ENCODE data around the gene PLEKHJ1.

The PLEKHJ1 gene

GRCh38 chr19:2269244-2270156 is 33.4 kb upstream of the PLEKHJ1 start:
- peak; percentile 96 for DNase-seq (ENCODE audit: low spot score)

DNA sequence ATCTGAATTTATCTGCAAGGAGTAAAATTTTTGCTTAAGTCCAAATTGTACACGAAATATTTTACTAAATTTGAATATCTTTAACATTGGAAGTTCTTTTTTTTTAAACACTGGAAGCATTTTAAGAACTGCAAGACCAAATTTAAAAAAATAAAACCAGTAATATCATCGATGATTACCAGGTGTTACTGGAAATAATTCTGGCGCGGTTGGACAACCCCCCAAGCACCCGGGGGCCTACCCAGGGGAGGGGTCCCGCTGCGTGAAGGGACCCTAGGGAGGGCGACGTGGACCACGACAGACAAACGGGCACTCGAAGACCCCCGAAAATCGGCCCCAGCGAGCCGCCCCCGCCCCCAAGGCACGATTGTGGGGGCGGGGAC is 32.7 kb upstream of the PLEKHJ1 start:
- DNase-seq (ENCODE audit: low spot score), result no peak

GRCh38 chr19:2268480-2268830 is 32.3 kb upstream of the PLEKHJ1 start:
- no peak for DNase-seq (ENCODE audit: low spot score)

DNA sequence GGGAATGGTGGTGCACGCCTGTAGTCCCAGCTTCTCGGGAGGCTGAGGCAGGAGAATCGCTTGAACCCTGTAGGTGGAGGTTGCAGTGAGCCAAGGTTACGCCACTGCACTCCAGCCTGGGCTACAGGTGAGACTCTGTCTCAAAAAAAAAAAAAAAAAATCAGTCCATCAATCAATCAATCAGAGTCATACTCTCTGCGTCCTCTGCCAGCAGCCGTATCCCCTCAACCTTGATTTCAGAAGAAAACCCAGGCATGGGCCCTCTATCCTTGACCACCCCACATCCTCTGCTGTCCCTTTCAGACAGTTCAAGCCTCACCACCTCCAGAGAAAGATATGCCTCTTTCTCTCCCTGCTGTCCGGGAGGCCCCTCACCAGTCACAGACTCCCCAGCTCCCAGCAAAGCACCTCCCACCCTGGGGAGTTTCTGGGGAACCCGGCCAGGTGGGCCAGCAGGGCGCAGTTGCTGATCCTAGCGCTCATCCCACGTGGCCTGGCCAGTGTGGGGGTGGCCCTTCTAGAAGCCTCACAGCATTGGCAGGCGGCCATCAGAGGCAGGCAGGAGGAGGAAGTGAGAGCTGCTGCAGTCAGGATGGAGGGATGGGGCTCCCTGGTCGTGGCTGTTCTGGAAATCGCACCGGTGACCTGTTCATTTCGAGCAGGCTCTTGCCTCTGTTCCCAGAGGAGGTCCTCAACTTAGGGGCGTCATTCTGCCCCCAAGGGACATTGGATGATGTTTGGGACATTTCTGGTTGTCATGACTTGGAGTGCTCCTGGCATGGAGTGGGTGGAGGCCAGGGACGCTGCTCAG is 30.3 kb upstream of the PLEKHJ1 start:
- DNase-seq (ENCODE audit: low spot score), result no peak

DNA sequence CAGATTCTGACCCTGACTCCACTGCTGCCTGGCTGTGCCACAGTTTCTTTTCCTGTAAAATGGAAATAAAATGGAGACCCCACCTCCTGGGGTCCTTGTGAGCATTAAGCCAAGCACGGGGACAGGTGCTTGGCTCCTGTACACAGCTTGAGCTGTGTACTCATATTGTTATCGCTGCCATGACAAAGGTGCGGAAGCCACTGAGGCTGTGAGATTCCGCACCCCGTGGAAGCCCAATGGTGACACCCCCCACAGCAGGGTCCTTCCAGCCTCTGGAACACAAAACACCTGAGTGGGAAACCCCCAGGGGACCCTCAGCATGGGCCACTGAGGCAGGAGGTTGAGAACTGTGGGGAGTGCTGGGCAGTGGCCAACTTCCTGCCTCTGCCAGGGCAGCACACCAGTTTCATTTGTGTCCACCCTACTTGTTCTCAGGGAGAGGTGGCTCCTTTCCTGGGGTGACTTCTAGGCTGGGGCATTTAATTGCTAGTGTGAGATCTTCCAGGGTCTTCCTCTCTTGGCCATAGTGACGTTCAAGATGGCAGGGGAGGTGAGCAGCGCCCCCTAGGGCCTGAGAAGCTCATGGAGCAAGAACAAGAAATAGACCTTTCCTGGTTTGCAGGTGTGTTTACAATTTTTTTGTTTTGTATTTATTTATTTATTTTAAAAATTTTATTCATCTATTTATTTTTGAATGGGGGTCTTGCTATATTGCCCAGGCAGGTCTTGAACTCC is 25.5 kb upstream of the PLEKHJ1 start:
- no peak for DNase-seq (ENCODE audit: low spot score)

- no peak for DNase-seq (ENCODE audit: low spot score)
Measured at GRCh38 chr19:2260341-2260805, 24.2 kb upstream of the PLEKHJ1 start.

- no peak for DNase-seq (ENCODE audit: low spot score)
Measured at GRCh38 chr19:2259336-2259735, 23.2 kb upstream of the PLEKHJ1 start.

DNA sequence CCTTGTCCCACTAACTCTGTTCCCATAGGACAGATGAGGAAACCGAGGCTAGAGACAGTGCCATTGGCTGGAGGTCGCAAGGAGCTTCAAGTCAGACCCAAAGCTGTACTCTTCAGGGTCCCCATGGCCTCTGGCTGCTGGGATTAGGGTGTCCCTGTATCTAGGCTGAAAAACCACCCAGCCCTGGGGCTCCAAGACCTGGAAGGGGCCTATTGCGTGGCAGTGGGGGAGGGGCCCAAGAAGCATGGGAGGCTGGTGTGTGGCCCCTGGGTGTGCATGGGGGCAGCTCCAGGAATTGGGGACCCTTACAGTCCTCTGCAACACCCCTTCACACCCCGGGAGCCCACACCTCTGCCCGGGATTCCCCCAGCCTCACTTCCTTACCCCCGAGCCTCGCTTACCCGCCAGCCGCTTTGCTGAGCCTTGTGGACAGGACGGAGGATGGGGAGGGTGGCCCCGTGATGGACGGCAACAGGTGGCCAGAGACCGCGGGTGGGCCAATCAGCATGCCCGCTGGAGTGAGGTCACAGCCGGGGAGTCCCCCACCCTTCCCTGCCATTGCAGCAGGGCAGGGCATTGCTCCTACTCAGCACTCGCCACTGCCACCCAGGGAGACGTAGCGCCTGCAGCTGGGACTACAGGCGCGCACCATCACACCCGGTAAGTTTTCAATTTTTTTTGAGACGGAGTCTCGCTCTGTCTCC is 20.0 kb upstream of the PLEKHJ1 start, which contains the start of gene JSRP1:
TSS of gene JSRP1 (minus strand) at position 436 of the 704 bp plus-strand sequence. CDS start 1,103 bp downstream, outside the sequence.
- DNase-seq (ENCODE audit: low spot score), result no peak

DNA sequence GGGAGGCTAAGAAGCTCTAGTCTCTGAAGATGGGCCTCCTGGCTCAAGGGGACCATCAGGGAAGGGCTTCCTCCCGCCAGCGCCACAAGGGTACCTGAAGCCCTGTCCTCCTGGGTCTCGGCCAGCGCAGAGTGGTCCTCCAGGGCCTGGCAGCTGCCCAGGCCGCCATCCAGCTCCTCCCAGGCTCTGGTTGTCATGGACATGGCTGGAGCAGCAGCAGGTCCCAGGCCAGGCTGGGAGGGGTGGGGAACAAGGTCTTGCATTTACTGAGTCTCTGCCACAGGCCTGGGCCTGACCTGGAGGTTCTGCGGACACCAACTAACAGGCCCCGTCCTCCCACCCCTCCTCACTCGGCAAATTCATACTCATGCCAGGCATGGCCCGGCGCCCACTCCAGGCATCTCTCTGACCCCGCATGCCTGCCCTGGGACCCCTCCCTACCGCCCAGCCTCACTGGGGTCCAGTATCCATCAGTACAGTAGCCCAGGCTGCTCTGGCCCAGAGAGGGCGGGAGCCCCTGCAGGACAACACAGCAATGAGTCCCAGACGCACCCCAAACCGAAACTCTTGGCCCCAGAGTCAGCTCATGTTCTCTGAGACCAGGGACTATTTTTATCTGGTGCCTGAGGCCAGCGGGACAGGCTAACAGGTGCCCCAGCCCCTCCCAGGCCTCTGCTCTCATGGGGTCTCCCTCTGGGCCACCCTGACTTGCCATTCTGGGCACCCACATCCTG is 19.1 kb upstream of the PLEKHJ1 start:
- DNase-seq (ENCODE audit: low spot score), result no peak

DNA sequence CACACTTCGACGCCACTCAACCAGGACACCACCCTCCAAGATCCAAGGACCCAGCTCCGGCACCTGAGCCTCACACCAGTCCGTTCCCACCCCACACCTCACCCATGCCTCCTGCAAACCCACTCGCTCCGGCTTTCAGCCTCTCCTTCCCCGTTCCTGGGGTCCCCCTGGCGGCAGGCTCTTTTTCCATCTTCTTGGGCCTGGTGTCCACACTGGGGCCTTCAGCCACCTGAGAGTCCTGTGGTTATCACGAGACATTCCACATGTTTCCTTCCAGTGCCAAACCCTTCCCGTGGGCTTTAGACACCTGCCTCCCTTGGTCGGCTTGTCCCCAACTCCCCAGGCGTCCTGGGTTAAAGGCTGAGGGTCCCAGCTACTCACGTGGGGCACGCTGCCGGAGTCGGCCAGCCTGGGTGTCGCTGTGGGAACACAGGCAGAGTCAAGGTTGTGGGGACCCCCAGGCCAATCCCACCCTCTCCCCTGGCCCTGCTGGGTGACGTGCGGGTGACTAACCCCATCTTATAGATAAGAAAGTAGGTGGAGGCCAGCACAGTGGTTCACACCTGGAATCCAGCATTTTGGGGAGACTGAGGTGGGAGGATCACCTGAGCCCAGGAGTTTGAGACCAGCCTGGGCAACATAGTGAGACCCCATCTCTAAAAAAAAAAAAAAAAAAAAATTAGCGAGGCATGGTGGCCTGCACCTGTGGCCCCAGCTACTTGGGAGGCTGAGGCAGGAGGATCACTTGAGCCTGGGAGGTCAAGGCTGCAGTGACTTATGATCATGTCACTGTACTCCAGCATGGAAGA is 18.1 kb upstream of the PLEKHJ1 start:
- no peak for DNase-seq (ENCODE audit: low spot score)

GRCh38 chr19:2253106-2254063 is 17.3 kb upstream of the PLEKHJ1 start:
- DNase-seq (ENCODE audit: low spot score), result no peak

- DNase-seq (ENCODE audit: low spot score), result no peak
Measured at GRCh38 chr19:2252797-2253105, 16.6 kb upstream of the PLEKHJ1 start.

- no peak for DNase-seq (ENCODE audit: low spot score)
Measured at GRCh38 chr19:2252055-2252796, 16.1 kb upstream of the PLEKHJ1 start.

- DNase-seq (ENCODE audit: low spot score), result no peak
Measured at GRCh38 chr19:2251106-2252054, 15.3 kb upstream of the PLEKHJ1 start.

- no peak for DNase-seq (ENCODE audit: low spot score)
Measured at GRCh38 chr19:2250766-2251105, 14.6 kb upstream of the PLEKHJ1 start.

GRCh38 chr19:2249880-2250765 is 14.0 kb upstream of the PLEKHJ1 start:
- DNase-seq (ENCODE audit: low spot score), result no peak
